Measurements from ENCODE around the gene AMN1. TPM values are rescaled to one million over a fixed set of nuclear protein-coding genes. Genes with fewer than 3 reads are reported as not detected.
A peak's percentile ranks its signal among the peaks of the same experiment; 100 is the strongest.

Gene AMN1
- total and polyA plus RNA-seq, 2 of the 4 experiments (the other 2 are of a cell fraction), result 3.4 to 5.2 TPM

- TF ChIP-seq CTCF (conservative IDR thresholded peaks at IDR 0.05; ENCODE audit: low read depth, low read length) (peak; percentile 31), FOS (IDR thresholded peaks at IDR 0.05; ENCODE audit: low read depth, low read length) (no peak), RAD21 (IDR thresholded peaks at IDR 0.05; ENCODE audit: low read length) (peak; percentile 3; the same call in 1 of the 2 replicates), CEBPB (IDR thresholded peaks at IDR 0.05; ENCODE audit: low read depth, low read length) (no peak)
These were observed 69.5 kb downstream of the AMN1 start, which contains the start of gene ETFBKMT (continued) for GRCh38 chr12:31659087-31659942.
